Glomerular endothelial cell (primary cell): Measurements from ENCODE around the gene PREX1. TPM values are rescaled to one million over a fixed set of nuclear protein-coding genes. Genes with fewer than 3 reads are reported as not detected.
"Not testable (repeated sequence)": the region's sequence is repeated elsewhere in the genome, so short reads cannot be mapped to it uniquely, and the experiment has no call there.

ENCODE experiments used
- DNase-seq: peaks from one replicate; pipeline ENCODE4 v3.0.0-alpha.2; 2011; ENCODE audit warnings: low read depth, low spot score; ENCODE audit errors: extremely low read depth
- total RNA-seq: library from RNA; depleted of rRNA; stranded (reverse); fragments of >200 nt; gene quantifications from 2 replicates; pipeline ENCODE4 v1.2.3, GENCODE V29; 2015

Gene PREX1
- total RNA-seq, 1 donor from 2014 or later, result 105 TPM

GRCh38 chr20:48598303-48598941 lies 229.4 kb downstream of the PREX1 start:
- not testable (repeated sequence) for DNase-seq

- no peak for DNase-seq
These were observed 230.1 kb downstream of the PREX1 start for GRCh38 chr20:48597521-48598302.

GRCh38 chr20:48596334-48596898 lies 231.4 kb downstream of the PREX1 start:
- no peak for DNase-seq

GRCh38 chr20:48595495-48596333 lies 232.1 kb downstream of the PREX1 start:
- DNase-seq, result no peak

GRCh38 chr20:48594533-48594932 lies 233.3 kb downstream of the PREX1 start:
- no peak for DNase-seq

- no peak for DNase-seq
These were observed 235.5 kb downstream of the PREX1 start for GRCh38 chr20:48592107-48592940.

GRCh38 chr20:48586730-48587129 lies 241.1 kb downstream of the PREX1 start:
- DNase-seq, result no peak

- DNase-seq, result no peak
These were observed 242.5 kb downstream of the PREX1 start for GRCh38 chr20:48585061-48585870.

- DNase-seq, result no peak
These were observed 243.3 kb downstream of the PREX1 start for GRCh38 chr20:48584391-48585060.

GRCh38 chr20:48583801-48584200 lies 244.0 kb downstream of the PREX1 start:
- no peak for DNase-seq

GRCh38 chr20:48583171-48583570 lies 244.6 kb downstream of the PREX1 start:
- no peak for DNase-seq

GRCh38 chr20:48582673-48582985 lies 245.2 kb downstream of the PREX1 start:
- no peak for DNase-seq

GRCh38 chr20:48581167-48581566 lies 246.6 kb downstream of the PREX1 start:
- DNase-seq, result no peak

GRCh38 chr20:48578397-48579098 lies 249.3 kb downstream of the PREX1 start:
- DNase-seq, result no peak

- no peak for DNase-seq
These were observed 250.2 kb downstream of the PREX1 start for GRCh38 chr20:48577557-48577956.

GRCh38 chr20:48574383-48574782 lies 253.4 kb downstream of the PREX1 start:
- DNase-seq, result no peak
